Thoracic aorta (tissue), 2 donors: ENCODE data around the gene NDUFV1. TPM values are rescaled to one million over a fixed set of nuclear protein-coding genes. Genes with fewer than 3 reads are reported as not detected.

Source experiments
- ATAC-seq: fragments of 150-250 bp; one replicate; pipeline ENCODE4 v1.8.0; 2017; ENCODE audit warnings: low read depth; ENCODE audit not compliant: insufficient number of reproducible peaks, low FRiP score
- DNase-seq: peaks from one replicate; pipeline ENCODE4 v3.0.0-alpha.2; 2020; ENCODE audit warnings: low spot score
- H3K27ac ChIP-seq, 2 donors: fragments of 200-600 bp; sonication (generic); 1 replicate in 1 of 2; 2 replicates in 1 of 2; pipeline ENCODE4 v1.5.1; 2016; ENCODE audit warnings: mild to moderate bottlenecking in 2 of 2, moderate library complexity in 2 of 2
- H3K27me3 ChIP-seq: fragments of 200-600 bp; sonication (generic); replicated peaks from 2 replicates; pipeline ENCODE4 v1.6.0; 2016; ENCODE audit warnings: mild to moderate bottlenecking; ENCODE audit not compliant: insufficient read depth
- H3K36me3 ChIP-seq: fragments of 200-600 bp; sonication (generic); one replicate; pipeline ENCODE4 v1.5.1; 2016
- H3K4me1 ChIP-seq, 2 donors: fragments of 200-600 bp; sonication (generic); 1 replicate in 1 of 2; 2 replicates in 1 of 2; pipeline versions ENCODE4 v1.5.1 to v1.6.0; 2016; ENCODE audit warnings: low read depth in 2 of 2, mild to moderate bottlenecking in 1 of 2; ENCODE audit not compliant: control insufficient read depth in 1 of 2
- H3K4me3 ChIP-seq: fragments of 200-600 bp; sonication (generic); 2 replicates; pipeline ENCODE4 v1.5.1; 2016; ENCODE audit warnings: mild to moderate bottlenecking
- H3K9me3 ChIP-seq: fragments of 200-600 bp; sonication (generic); 2 replicates; pipeline ENCODE4 v1.5.1; 2016
- total RNA-seq, 2 donors: library from RNA; depleted of rRNA; stranded (reverse); fragments of >200 nt; gene quantifications; one replicate each; pipeline versions ENCODE4 v1.1.0 to v1.2.3, GENCODE V29; 2016
- TF ChIP-seq, protein P1 (sequence below): fragments of 200-600 bp; sonication (generic); IDR thresholded peaks from one replicate; pipeline ENCODE4 v1.5.1; 2019; ENCODE audit warnings: antibody characterized with exemption

NDUFV1 gene
- total RNA-seq, 2 donors from 2014 or later: 240 to 252 TPM

DNA sequence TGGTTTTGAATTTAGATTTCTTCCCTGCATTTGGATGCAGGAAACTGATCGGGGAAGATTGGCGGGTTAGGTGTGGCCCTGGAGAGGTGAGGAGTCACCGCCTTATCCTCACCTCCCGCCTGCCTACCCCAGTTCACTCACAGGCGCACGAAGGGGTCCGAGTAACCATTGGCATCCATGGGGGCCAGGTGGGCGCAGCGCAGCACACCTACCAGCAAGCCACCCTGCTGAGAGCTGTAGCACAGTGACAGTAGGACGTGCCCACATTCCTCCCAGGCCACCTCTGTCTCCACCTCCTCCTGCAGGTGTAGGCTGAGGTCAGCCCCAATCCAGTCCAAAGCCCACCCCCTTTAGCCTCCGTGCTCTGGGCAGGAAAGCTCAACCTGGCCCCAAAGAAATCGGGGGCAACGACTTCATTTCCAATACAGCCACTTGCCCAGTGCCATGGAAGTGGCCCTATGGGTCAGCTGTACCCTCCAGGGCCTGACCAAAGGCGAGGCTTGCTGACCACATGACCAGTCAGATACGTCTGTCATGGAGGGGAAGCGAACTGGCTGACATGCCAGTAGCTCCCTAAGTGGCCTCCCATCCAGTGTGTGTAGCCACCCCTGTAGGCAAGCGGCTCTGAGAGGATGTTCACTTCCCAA lies 6.7 kb downstream of the NDUFV1 start:
- H3K27me3 ChIP-seq: no peaks in the 10 kb centered on the region
- TF ChIP-seq, protein P1, sequence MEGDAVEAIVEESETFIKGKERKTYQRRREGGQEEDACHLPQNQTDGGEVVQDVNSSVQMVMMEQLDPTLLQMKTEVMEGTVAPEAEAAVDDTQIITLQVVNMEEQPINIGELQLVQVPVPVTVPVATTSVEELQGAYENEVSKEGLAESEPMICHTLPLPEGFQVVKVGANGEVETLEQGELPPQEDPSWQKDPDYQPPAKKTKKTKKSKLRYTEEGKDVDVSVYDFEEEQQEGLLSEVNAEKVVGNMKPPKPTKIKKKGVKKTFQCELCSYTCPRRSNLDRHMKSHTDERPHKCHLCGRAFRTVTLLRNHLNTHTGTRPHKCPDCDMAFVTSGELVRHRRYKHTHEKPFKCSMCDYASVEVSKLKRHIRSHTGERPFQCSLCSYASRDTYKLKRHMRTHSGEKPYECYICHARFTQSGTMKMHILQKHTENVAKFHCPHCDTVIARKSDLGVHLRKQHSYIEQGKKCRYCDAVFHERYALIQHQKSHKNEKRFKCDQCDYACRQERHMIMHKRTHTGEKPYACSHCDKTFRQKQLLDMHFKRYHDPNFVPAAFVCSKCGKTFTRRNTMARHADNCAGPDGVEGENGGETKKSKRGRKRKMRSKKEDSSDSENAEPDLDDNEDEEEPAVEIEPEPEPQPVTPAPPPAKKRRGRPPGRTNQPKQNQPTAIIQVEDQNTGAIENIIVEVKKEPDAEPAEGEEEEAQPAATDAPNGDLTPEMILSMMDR: no peak
- peaks cover 19% of the 10 kb centered on the region for H3K36me3 ChIP-seq
- ATAC-seq (no peak), DNase-seq (no peak)
- no peaks in the 10 kb centered on the region for H3K9me3 ChIP-seq
- H3K27ac ChIP-seq: peak overlapping the region in 1 of 2 donors; percentile 38
- peak overlapping the region; percentile 73 for H3K4me3 ChIP-seq
- H3K4me1 ChIP-seq: peaks cover 3 to 14% of the 10 kb centered on the region in 2 donors

GRCh38 chr11:67613960-67614715 lies 7.4 kb downstream of the NDUFV1 start:
- no peaks in the 10 kb centered on the region for H3K27me3 ChIP-seq
- TF ChIP-seq, protein P1: peak; percentile 74
- no peaks in the 10 kb centered on the region for H3K9me3 ChIP-seq
- ATAC-seq: no peak
- peak overlapping the region in 1 of 2 donors; percentile 38 for H3K27ac ChIP-seq
- H3K4me1 ChIP-seq: peaks cover 3 to 14% of the 10 kb centered on the region in 2 donors
- H3K4me3 ChIP-seq: peak overlapping the region; percentile 73
- DNase-seq: no peak
- peaks cover 17% of the 10 kb centered on the region for H3K36me3 ChIP-seq

DNA sequence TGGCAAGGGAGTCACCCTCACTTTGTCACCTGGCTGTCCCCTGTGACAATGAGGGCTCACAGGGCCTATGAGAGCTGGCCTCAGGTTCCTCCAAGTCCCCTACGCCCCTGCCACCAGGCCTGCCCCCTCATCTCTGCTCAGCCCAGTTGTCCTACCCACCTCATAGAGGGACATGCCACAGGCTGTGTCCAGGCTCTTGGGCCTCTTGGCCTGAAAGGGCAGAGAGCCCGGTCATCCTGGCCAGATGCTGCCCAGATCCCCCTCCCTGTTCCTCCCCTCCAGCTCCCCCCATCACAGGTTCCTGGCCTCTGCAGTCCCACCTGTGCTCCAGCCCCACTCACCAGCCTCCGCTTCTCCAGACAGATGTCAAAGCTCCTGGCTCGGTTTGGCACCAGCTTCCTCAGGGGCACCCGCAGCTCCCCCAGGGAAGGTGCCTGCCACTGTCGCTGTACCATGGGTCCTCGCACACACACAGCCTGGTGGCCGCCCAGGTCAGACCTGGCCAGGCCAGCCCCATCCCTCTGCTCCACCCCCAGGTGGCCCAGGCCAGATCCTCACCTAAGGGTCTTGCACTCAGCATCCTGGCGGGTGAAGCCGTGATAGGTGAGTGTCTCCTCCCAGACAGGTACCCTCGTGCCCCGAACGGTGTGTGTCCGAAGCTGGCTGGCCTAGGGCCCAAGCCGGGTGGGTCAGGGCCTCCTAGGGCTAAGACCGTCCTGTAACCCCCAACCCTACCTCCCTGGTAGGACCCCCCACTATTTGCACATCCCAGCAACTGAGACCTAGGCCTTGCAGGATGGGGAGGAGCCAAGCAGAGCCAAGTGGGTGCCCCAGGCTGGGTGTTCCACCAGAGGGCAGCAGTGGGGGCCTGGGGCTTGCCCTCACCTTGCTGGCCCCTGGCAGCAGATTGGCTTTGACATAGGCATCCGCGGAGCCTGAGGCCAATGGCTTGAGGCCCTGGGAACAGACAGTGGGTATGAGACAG lies 8.3 kb downstream of the NDUFV1 start:
- Histone ChIP-seq H3K9me3 (no peaks in the 10 kb centered on the region), H3K4me3 (no peak overlapping the region), H3K27me3 (no peaks in the 10 kb centered on the region), H3K36me3 (peaks cover 12% of the 10 kb centered on the region), H3K27ac (no peak overlapping the region), H3K4me1 (peaks cover 3 to 14% of the 10 kb centered on the region in 2 donors)
- DNase-seq: no peak
- TF ChIP-seq, protein P1: peak; percentile 37
- ATAC-seq: peak; percentile 6

DNA sequence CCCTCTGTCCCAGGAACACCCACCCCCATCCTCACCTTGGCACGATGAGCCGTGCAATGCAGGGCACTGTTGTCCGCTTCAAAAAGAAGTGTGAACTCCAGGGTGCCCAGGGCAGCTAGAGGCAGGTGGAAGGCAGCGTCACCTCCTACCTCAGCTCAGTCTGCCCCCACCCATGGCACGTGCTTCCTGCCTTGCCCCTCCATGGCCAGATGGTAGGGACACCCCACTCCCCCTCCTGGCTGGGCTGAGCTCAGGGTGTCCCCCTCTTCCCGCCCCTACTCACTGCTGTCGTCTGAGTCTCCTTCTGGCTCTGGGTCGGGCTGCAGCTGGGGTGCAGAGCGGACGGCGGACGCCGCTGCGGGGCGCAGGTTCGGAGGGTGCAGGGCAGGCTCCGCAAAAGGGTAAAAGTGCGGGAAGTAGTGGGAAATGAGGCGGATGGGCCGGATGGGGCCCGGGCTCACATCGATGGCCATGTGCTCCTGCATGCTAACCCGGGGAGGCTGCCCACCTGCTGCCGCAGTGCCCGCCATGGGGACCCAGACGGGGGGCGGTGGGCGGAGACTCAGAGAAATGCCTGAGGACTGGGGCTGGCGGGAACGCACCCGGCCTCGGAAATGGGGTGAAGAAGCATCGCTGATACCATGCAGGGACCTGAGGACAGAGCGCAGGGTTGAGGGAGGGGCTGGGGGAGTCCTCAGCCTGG lies 9.1 kb downstream of the NDUFV1 start:
- DNase-seq (no peak), ATAC-seq (no peak)
- Histone ChIP-seq H3K27ac (no peak overlapping the region), H3K4me1 (peaks cover 3 to 14% of the 10 kb centered on the region in 2 donors), H3K9me3 (no peaks in the 10 kb centered on the region), H3K27me3 (no peaks in the 10 kb centered on the region), H3K36me3 (peaks cover 5% of the 10 kb centered on the region), H3K4me3 (no peak overlapping the region)
- TF ChIP-seq, protein P1: no peak
